ENCODE results near the gene LAMC3. TPM values are rescaled to one million over a fixed set of nuclear protein-coding genes. Genes with fewer than 3 reads are reported as not detected.
"Not testable (repeated sequence)": the region's sequence is repeated elsewhere in the genome, so short reads cannot be mapped to it uniquely, and the experiment has no call there.

Gene LAMC3
- total and polyA plus RNA-seq, 5 experiments from 2014 or later = 0.02 to 7.2 (median 6.9) TPM; not detected in 2

- no peak for DNase-seq
- POLR2A ChIA-PET = interaction anchor here (0.8 kb wide), 1 partner anchor 8 kb away, joined by 3 read pairs; no protein-coding TSS in a partner anchor
- Mint-ChIP-seq H3K4me1 (peaks cover 0 to 2% (median 0%) of the 10 kb centered on the region in 4 donors), H3K27ac (no peak overlapping the region), H3K4me3 (no peak overlapping the region), H3K36me3 (no peaks in the 10 kb centered on the region), H3K9me3 (peaks cover 0 to 1% (median 0%) of the 10 kb centered on the region in 9 donors), H3K27me3 (peaks cover 4 to 23% (median 13%) of the 10 kb centered on the region in 5 donors)
- no peak for ATAC-seq
These were observed 24.6 kb downstream of the LAMC3 start for GRCh38 chr9:131033269-131034224.

- no peaks in the 10 kb centered on the region for H3K36me3 Mint-ChIP-seq
- no peak overlapping the region for H3K4me3 Mint-ChIP-seq
- H3K9me3 Mint-ChIP-seq = peaks cover 0 to 1% (median 0%) of the 10 kb centered on the region in 9 donors
- DNase-seq = no peak
- peaks cover 0 to 2% (median 0%) of the 10 kb centered on the region in 4 donors for H3K4me1 Mint-ChIP-seq
- POLR2A ChIA-PET = interaction anchor here (0.8 kb wide), 1 partner anchor 7 kb away, joined by 3 read pairs; no protein-coding TSS in a partner anchor
- no peak for ATAC-seq
- peaks cover 4 to 23% (median 17%) of the 10 kb centered on the region in 5 donors for H3K27me3 Mint-ChIP-seq
- no peak overlapping the region for H3K27ac Mint-ChIP-seq
These were observed 25.3 kb downstream of the LAMC3 start for GRCh38 chr9:131034268-131034667.

GRCh38 chr9:131034749-131035148 is 25.8 kb downstream of the LAMC3 start:
- not testable (repeated sequence) for H3K4me3 Mint-ChIP-seq, DNase-seq, H3K4me1 Mint-ChIP-seq, H3K36me3 Mint-ChIP-seq, H3K27ac Mint-ChIP-seq, ATAC-seq, H3K9me3 Mint-ChIP-seq
- POLR2A ChIA-PET = interaction anchor here (0.6 kb wide), 1 partner anchor 127 kb away, joined by 5 read pairs; no protein-coding TSS in a partner anchor
- peaks cover 4 to 23% (median 18%) of the 10 kb centered on the region in 5 donors for H3K27me3 Mint-ChIP-seq

GRCh38 chr9:131035548-131035947 is 26.6 kb downstream of the LAMC3 start:
- Mint-ChIP-seq H3K27ac (no peak overlapping the region), H3K27me3 (peaks cover 4 to 23% (median 18%) of the 10 kb centered on the region in 5 donors), H3K9me3 (peaks cover 0 to 1% (median 0%) of the 10 kb centered on the region in 9 donors), H3K4me3 (no peak overlapping the region), H3K4me1 (peaks cover 0 to 2% (median 0%) of the 10 kb centered on the region in 4 donors), H3K36me3 (no peaks in the 10 kb centered on the region)
- POLR2A ChIA-PET = no interaction called here
- ATAC-seq = no peak
- DNase-seq = no peak

GRCh38 chr9:131036071-131036470 is 27.1 kb downstream of the LAMC3 start:
- Mint-ChIP-seq H3K27ac (no peak overlapping the region), H3K4me1 (peaks cover 0 to 4% (median 0%) of the 10 kb centered on the region in 4 donors), H3K36me3 (no peaks in the 10 kb centered on the region), H3K4me3 (no peak overlapping the region), H3K27me3 (peaks cover 4 to 23% (median 22%) of the 10 kb centered on the region in 5 donors), H3K9me3 (peaks cover 0 to 3% (median 0%) of the 10 kb centered on the region in 9 donors)
- DNase-seq = no peak
- POLR2A ChIA-PET = no interaction called here
- no peak for ATAC-seq

GRCh38 chr9:131036529-131037334 is 27.8 kb downstream of the LAMC3 start:
- Mint-ChIP-seq H3K4me1 (peaks cover 0 to 4% (median 2%) of the 10 kb centered on the region in 4 donors), H3K36me3 (no peaks in the 10 kb centered on the region), H3K27ac (no peak overlapping the region), H3K4me3 (no peak overlapping the region), H3K27me3 (peaks cover 4 to 23% (median 22%) of the 10 kb centered on the region in 5 donors), H3K9me3 (peaks cover 0 to 3% (median 0%) of the 10 kb centered on the region in 9 donors)
- no peak for DNase-seq
- POLR2A ChIA-PET = interaction anchor here (0.6 kb wide), 1 partner anchor 209 kb away, joined by 4 read pairs; no protein-coding TSS in a partner anchor
- no peak for ATAC-seq

GRCh38 chr9:131037335-131038255 is 28.6 kb downstream of the LAMC3 start:
- peaks cover 0 to 4% (median 2%) of the 10 kb centered on the region in 4 donors for H3K4me1 Mint-ChIP-seq
- ATAC-seq (no peak), DNase-seq (no peak)
- H3K36me3 Mint-ChIP-seq = no peaks in the 10 kb centered on the region
- POLR2A ChIA-PET = interaction anchor here (0.6 kb wide), 1 partner anchor 210 kb away, joined by 4 read pairs; no protein-coding TSS in a partner anchor
- peaks cover 0 to 3% (median 0%) of the 10 kb centered on the region in 9 donors for H3K9me3 Mint-ChIP-seq
- H3K4me3 Mint-ChIP-seq = no peak overlapping the region
- no peak overlapping the region for H3K27ac Mint-ChIP-seq
- peaks cover 4 to 19% (median 18%) of the 10 kb centered on the region in 5 donors for H3K27me3 Mint-ChIP-seq

- ATAC-seq = no peak
- peaks cover 0 to 3% (median 1%) of the 10 kb centered on the region in 4 donors for H3K4me1 Mint-ChIP-seq
- POLR2A ChIA-PET = no interaction called here
- H3K27ac Mint-ChIP-seq = no peak overlapping the region
- no peaks in the 10 kb centered on the region for H3K36me3 Mint-ChIP-seq
- H3K9me3 Mint-ChIP-seq = peaks cover 0 to 3% (median 0%) of the 10 kb centered on the region in 9 donors
- H3K4me3 Mint-ChIP-seq = no peak overlapping the region
- peaks cover 4 to 17% (median 13%) of the 10 kb centered on the region in 5 donors for H3K27me3 Mint-ChIP-seq
- DNase-seq = no peak
These were observed 29.5 kb downstream of the LAMC3 start for GRCh38 chr9:131038256-131039128.

- ATAC-seq = no peak
- H3K4me3 Mint-ChIP-seq = no peak overlapping the region
- no peak overlapping the region for H3K27ac Mint-ChIP-seq
- peaks cover 4 to 17% (median 13%) of the 10 kb centered on the region in 5 donors for H3K27me3 Mint-ChIP-seq
- H3K36me3 Mint-ChIP-seq = no peaks in the 10 kb centered on the region
- peaks cover 0 to 3% (median 0%) of the 10 kb centered on the region in 9 donors for H3K9me3 Mint-ChIP-seq
- peaks cover 0 to 4% (median 1%) of the 10 kb centered on the region in 4 donors for H3K4me1 Mint-ChIP-seq
- POLR2A ChIA-PET = no interaction called here
- no peak for DNase-seq
These were observed 30.4 kb downstream of the LAMC3 start for GRCh38 chr9:131039129-131039954.

GRCh38 chr9:131042666-131043065 is 33.7 kb downstream of the LAMC3 start:
- no peaks in the 10 kb centered on the region for H3K36me3 Mint-ChIP-seq
- H3K9me3 Mint-ChIP-seq = peaks cover 0 to 1% (median 0%) of the 10 kb centered on the region in 9 donors
- H3K27me3 Mint-ChIP-seq = peaks cover 1 to 14% (median 6%) of the 10 kb centered on the region in 5 donors
- ATAC-seq (no peak), DNase-seq (no peak)
- peaks cover 6 to 20% (median 10%) of the 10 kb centered on the region in 4 donors for H3K4me1 Mint-ChIP-seq
- POLR2A ChIA-PET = no interaction called here
- no peak overlapping the region for H3K4me3 Mint-ChIP-seq
- no peak overlapping the region for H3K27ac Mint-ChIP-seq
